Measurements from ENCODE around the gene MMP26.
"Not testable (repeated sequence)": the region's sequence is repeated elsewhere in the genome, so short reads cannot be mapped to it uniquely, and the experiment has no call there.

The MMP26 gene

DNA sequence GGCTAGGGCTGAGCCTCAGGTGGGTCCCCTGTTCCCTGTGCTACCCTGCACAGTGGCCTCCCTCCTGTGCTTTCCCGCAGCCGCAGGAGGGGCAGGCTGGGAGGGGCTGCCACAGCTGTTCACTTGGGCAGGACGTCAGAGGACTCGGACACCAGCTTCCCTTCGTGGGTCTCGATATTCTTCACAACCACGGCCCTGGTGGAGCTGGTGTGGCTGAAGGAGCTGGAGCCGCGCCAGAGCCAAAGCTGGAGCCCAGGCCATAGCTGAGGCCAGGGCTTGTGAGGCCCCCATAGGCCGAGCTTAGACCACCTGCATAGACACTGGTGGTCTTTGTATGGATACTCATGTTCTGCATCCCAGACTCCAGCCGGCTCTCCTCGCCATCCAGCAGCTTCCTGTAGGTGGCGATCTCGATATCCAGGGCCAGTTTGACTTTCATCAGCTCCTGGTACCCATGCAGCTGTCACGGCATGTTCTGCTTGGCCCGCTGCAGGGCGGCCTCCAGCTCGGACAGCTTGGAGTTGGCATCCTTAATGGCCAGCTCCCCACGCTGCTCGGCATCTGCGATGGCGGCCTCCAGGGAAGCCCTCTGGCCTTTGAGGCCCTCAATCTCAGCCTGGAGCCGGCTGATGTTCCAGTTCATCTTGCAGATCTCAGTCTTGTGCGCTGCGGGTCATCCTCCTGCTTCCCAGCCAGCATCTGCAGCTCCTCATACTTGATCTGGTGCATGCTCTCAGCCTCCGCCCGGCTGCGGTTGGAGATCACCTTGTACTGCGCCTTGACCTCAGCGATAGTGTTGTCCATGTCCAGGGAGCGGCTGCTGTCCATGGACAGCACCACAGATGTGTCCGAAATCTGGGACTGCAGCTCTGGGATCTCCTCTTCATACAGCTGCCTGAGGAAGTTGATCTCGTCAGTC lies 18.3 kb downstream of the MMP26 start:
- not testable (repeated sequence) for DNase-seq (ENCODE audit: low read depth)

DNA sequence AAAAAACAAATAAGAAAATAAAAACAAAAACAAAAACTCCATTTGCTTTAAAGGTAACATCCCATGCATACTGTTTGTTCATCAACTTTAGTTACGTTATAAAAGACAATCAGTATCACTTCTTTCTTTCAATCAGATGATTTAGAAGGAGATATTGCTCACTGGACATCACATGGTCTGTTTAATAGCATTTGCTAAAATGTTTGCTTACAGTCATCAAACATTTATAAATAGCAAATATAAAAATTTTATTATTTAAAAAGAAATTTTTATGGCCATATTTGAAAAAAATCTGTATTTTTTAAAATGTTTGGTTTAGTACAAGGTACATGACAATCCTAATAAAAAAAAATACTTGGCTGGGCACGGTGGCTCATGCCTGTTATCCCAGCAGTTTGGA lies 22.6 kb downstream of the MMP26 start:
- DNase-seq (ENCODE audit: low read depth), result no peak

DNA sequence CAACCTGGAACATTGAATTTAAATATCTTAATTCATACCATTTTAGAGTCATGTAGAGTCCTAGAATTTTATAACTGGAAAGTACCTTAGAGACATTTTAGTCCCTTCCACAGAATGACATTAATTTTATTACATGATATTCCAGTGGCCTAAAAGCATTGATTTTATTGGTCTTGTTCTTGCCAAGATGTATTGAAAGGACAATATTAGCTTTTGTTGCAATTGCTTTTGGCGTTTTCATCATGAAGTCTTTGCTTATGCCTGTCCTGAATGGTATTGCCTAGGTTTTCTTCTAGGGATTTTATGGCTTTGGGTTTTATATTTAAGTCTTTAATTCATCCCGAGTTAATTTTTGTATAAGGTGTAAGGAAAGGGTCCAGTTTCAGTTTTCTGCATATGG lies 36.2 kb downstream of the MMP26 start:
- no peak for DNase-seq (ENCODE audit: low read depth)

DNA sequence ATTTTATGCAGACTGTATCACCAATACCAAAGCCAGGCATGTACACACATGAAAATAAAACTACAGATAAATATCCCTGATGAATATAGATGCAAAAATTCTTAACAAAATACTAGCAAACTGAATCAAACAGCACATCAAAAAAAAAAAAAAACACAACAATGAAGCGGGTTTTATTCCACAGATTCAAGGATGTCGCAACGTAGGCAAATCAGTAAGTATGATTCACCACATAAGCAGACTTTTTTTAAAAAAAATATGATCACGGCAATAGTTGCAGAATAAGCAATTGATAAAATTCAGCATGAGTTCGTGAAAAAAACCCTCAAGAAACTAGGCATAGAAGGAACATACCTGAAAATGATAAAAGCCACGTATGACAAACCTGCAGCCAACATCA lies 43.9 kb downstream of the MMP26 start:
- no peak for DNase-seq (ENCODE audit: low read depth)

DNA sequence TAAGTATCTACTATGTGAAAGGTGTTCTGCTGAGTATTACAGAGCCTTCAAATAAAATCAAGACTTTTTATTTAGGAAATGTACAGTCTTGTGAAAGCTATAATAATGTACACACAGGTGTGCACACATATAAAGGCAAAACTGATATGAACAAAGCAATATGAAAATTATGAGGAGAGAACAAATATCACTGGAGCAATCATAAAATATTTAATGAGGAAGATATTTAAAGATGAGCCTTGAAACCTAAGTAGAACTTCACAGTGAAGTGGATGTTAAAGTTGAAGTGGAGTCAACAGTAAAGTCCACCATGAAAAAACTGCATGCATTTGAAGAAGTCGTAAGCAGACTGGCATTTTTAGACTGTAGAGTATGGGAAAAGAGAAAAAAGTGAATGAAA lies 46.6 kb downstream of the MMP26 start:
- DNase-seq (ENCODE audit: low read depth), result no peak
